Measurements from ENCODE around the gene IFNL3.
"Not testable (repeated sequence)": the region's sequence is repeated elsewhere in the genome, so short reads cannot be mapped to it uniquely, and the experiment has no call there.

The IFNL3 gene

DNA sequence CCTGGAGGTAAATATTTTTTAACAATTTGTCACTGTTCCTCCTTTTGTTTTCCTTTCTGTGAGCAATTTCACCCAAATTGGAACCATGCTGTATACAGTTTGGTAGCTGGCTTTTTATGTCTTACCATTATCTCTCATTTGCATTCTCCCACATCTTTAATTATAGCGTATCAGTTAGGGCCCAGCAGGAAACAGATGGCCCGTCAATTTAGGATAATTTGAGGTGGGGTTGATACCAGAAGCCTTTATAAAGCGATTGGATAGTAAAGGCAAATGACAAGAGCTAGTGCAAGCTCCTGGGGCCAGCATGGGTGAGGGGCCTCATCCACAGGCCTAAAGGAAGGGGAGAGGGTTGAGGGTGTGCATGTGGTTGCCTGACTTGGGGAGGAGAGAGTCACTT, 7.7 kb upstream of the IFNL3 start:
- no peak for DNase-seq

DNA sequence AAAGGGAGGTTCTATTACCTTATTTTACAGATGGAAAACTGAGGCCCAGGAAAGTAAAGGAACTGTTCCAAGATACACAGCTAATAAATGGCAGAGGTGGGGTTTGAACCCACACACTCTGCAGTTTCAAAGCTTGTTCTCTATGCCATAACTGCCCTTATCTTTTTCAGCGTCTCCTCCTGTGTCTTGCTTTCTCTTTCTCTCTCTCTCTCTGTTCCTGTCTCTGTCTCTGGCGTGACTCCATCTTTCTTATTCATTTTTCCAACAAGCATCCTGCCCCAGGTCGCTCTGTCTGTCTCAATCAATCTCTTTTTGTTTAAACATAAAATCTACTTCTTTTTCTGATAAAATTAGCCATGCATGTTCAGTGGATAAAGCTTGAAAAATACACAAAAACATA, 7.0 kb upstream of the IFNL3 start:
- no peak for DNase-seq

DNA sequence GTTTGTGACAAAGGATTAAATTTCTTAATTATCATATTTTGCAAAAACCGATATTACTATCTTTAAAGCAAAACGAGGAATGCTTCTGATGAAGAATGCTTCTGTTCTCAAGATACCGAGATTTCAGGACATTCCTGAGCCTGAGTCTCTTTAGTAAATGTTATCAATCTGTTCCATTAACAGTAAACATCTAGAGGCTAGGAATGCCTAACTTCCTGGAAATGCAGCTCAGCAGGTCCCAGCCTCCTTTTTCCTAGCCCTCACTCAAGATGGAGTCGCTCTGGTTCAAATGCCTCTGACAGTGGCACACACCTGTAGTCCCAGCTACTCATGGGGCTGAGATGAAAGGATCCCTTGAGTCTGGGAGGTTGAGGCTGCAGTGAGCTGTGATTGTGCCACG, 6.3 kb upstream of the IFNL3 start:
- DNase-seq = no peak

DNA sequence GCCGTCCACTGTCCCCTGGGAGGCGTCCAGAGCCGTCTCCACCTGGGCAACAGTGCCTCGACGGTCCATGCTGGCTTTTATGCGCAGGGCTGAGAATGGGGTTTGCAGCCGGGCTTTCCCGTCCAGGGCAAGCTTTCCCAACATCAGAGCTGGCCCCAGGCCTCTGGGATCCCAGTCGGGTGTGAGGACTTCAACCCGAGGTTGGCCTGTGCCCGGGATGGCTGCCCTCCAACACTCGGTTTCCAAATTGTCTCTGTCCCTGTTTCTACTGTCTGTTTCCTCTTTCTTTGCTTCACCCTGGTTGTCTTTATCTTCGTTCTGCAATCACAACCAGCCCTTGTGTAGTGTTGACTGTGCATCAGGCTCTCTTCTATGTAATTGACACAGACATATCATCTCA, 4.0 kb upstream of the IFNL3 start, which contains the start of gene IFNL4:
IFNL4 (minus strand) TSS at position 51 of the 400 bp plus-strand sequence.
- DNase-seq = no peak

DNA sequence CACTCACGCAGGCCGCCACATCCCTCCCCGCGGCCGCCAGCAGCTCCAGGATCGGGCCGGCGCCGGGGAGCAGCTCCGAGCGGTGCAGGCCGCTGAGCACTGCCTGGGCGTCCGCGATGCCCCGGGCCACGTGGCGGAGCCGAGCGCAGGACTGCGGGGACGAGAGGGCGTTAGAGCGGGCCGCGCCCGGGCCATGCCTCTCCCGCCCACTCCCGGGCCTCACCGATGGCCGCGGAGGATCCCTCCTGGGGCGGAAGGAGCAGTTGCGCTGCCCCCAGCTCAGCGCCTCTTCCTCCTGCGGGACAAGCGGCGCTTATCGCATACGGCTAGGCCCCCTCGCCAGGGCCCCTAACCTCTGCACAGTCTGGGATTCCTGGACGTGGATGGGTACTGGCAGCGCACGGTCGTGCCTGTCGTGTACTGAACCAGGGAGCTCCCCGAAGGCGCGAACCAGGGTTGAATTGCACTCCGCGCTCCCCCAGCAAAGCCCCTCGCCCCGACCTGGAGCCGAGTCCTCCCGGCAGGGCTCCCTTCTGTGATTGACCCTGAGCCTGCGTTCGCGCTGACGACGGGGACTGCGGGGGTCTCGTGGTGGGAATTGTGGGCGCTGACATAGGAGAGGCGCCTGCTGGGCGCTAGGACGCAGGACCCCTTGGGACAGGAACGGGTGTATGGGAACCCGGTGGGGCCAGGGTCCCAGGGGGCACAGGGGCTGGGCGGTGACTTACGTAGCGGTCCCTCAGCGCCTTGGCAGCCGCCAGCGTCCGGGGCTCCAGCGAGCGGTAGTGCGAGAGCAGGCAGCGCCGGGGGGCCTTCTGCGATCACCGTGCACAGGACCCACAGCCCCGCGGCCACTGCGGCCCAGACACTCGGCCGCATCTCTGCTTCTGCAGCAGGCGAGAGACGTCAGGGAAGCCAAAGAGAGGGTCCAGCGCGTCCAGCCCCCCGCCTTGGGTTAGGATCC, 3.2 kb upstream of the IFNL3 start:
- DNase-seq = no peak

DNA sequence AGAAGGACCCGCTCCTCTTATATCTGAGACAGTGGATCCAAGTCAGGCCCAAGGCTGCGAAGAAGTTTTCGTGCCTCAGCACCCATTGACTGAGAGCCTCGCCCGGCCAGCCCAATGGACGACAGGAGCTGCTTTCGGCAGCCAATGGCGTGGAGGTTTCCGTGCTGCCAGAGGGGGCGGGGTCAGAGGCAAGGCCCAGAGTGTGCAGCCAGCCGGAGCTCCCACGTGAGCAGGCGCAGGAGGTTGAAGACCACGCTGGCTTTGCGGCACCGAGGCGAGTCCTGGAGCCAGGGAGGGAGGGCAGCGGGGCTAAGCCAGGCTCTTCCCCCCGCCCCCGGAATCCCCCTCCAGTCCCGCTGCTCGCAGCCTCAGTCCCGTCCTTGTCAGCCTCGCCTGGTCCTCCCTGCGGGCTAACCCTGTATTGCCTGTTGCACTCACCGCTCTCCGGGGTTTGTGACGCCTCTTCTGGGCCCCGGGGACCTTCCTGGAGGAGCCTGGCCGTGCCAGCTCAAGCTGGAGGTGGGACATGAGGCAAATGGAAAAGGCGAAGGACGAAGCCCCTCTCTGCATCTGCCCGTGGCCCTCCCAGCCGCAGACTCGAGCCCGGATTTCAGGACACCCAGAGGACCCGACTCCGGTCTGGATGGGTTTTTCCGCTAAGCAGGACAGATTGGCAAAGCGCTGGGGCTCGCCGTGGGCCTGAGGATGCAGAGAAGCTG, 2.3 kb upstream of the IFNL3 start:
- DNase-seq = no peak

DNA sequence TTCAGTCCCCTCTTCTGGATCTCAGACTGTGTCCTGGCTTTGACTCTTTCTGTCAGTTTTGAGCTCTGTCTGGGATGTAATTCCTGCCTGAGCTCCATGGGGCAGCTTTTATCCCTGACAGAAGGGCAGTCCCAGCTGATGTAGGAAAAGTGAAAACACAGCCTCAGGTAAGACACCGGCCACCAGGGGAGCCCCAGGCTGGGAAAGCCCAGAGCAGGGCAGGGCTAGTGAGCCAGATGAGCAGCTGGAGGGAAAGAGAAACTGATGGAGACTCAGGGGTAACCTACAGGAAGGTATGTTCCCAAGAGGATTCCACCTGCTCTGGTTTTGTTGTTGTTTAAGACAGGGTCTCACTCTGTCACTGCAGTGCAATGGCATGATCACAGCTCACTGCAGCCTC, 360 bp upstream of the IFNL3 start:
- not testable (repeated sequence) for DNase-seq

DNA sequence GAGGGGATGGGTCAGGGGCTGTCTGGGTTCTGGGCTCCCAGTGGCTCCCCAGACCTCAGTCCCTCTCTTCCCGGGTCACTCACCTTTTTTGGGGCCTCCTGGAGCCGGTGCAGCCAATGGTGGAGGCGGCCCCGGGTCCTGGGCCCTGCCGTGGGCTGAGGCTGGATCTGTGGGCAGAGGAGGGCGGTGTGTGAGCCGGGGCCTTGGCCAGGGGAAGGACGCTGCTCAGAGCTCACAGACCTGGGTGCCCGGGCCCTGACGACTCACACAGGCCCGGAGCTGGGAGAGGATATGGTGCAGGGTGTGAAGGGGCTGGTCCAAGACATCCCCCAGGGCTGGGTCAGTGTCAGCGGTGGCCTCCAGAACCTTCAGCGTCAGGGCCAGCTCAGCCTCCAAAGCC, 1.1 kb downstream of the IFNL3 start:
- not testable (repeated sequence) for DNase-seq

DNA sequence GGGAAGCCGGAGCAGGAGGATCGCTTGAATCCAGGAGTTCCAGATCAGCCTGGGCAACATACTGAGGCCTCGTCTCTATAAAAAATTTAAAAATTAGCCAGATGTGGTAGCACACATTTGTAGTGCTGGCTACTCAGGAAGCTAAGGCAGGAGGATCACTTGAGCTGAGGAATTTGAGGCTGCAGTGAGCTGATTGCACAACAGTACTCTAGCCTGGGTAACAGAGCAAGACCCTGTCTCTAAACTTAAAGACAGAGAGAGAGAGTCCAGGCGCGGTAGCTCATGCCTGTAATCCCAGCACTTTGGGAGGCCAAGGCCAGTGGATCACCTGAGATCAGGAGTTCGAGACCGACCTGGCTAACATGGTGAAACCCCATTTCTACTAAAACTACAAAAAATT, 4.4 kb downstream of the IFNL3 start:
- DNase-seq = no peak

DNA sequence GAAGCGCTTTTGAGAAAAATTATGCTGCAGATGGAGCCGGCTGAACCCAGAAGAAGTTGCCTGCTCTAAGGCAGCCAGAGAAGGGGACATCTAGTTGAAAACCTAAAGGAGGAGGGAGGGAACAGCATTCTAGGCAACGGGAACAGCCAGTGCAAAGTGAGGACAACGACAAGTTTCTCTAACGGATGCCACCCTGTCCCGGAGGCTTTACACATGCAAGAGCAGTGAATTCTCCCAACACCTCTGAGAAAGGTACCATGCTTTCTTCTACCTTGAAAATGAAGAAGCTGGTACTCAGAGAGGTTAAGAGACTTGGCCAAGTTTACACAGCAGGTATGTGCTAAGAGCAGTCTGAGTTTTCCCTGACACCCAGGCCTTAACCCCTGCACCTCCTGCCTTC, 5.9 kb downstream of the IFNL3 start:
- no peak for DNase-seq

DNA sequence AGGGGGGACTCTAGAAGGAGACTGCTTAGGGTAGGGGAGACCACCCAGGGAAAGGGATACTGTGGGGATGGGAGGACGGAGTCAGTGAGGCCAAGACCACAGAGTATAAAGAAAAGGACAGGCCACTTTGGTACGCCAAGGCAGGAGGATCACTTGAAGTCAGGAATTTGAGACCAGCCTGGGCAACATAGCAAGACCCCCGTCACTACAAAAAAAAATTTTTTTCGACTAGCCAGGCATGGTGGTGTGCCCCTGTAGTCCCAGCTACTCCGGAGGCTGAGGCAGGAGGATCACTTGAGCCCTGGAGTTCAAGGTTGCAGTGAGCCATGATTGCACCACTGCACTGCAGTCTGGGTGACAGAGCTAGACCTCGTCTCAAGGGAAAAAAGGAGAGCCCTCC, 6.6 kb downstream of the IFNL3 start:
- no peak for DNase-seq

DNA sequence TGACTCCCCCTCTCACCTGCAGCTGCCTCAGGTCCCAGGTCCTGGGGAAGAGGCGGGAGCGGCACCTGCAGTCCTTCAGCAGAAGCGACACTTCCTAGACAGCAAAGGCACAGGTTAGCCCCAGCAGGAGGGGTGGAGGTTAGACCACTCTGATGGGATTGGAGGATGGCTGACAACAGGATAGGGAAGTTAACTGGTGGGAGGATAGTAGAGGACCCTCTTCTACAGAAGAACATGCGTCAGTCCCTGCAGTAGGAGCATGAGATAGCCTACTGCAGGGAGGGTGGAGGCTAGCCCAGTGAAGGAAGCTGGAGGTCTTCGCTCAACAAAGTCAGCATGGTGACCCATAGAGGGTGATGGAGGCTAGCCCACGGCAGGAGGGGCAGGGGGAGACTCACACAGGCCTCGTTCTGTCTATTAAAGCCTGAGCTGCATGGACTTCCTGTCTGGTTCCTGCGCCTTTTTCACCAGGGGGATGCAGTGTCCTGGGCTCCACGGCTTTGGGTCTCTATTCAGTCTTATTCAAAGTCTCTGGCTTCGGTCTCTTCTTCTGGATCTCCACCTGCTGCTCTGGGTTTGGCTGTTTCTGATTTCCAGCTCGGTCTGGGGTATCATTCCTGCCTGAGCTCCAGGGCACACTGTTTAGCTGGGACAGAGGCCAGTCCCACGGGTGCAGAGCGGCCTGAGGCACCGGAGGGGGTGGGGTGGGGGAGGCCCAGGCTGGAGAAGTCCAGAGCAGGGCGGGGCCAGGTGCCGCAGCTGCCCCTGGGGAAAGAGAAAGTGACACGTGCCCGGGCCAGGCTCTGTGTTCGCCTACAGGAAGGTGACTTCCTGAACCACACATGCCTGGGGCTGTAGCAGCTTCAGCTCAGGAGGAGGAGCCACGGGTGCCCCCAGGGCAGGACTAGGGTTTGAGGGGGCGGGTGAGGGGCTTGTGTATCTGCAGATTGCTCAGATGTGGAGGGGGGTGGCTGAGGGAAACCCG, 7.3 kb downstream of the IFNL3 start:
- no peak for DNase-seq

DNA sequence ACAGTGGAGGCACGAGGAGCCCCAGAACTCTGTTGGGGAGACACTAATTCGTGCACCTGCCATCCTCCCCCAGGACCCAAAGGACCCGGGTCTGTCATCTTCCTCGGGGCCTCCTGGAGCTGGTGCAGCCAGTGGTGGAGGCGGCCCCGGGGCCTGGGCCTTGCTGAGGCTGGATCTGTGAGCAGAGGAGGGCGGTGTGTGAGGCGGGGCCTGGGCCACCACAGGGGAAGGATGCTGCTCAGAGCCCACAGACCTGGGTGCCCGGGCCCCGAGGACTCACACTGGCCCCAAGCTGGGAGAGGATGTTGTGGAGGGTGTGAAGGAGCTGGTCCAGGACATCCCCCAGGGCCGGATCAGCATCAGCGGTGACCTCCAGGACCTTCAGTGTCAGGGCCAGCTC, 8.3 kb downstream of the IFNL3 start:
- DNase-seq = no peak

DNA sequence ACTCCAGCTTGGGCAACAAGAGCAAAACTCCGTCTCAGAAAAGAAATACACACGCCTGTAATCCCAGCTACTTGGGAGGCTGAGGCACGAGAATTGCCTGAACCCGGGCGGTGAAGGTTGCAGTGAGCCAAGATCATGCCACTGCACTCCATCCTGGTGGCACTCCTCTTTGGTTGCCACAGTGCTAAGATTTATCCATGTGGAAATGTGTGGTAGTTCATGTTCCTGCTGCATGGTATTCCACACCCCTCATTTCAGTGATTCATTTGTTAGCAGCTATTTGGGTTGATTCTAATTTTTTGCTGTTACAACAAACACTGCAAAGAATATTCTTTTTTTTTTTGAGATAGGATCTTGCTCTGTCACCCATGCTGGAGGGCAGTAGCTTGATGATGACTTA, 12.1 kb downstream of the IFNL3 start:
- no peak for DNase-seq

DNA sequence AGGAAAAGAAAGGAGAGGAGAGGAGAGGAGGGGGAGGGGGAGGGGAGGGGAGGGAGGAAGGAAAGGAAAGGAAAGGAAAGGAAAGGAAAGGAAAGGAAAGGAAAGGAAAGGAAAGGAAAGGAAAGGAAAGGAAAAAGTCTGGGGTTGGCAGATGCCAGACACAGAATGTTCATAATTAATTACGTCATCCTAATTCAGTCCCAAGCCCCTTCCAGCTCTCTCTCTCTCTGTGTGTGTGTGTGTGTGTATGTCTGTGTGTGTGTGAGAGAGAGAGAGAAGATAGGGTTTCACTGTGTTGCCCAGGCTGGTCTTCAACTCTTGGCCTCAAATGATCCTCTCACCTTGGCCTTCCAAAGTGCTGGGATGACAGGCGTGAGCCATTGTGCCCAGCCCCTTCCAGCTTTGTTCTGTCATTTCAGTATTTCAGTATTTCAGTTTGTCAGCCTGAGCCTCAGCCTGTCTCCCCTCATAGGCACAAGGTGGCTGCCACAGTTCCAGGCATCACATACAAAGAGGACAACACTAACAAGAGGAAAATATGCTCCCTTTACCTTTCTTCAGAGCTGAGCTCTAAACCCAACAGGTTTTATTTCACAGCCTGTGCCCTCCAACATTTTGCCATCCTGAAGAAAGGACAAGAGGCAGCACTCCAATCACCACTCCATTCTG, 14.6 kb downstream of the IFNL3 start:
- DNase-seq = no peak

DNA sequence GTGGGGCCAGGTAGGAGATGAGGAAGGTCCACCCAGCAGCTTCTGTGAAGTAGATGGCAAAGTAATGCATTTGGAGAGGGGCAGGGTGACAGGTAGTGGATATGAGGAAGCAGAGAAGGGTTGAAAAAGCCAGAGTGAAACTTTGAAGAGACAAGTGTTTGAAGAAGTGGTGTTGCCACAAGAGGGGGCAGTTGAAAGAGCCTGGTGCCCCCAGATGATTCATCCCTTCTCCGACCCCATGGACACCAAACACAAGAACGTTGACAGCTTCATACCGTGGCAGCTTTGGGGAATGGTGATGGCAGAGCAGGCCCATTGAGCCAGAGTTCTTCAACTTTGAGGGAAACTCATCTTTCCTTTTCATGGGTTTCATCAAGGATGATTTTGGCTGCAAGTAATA, 19.9 kb downstream of the IFNL3 start:
- DNase-seq = no peak

DNA sequence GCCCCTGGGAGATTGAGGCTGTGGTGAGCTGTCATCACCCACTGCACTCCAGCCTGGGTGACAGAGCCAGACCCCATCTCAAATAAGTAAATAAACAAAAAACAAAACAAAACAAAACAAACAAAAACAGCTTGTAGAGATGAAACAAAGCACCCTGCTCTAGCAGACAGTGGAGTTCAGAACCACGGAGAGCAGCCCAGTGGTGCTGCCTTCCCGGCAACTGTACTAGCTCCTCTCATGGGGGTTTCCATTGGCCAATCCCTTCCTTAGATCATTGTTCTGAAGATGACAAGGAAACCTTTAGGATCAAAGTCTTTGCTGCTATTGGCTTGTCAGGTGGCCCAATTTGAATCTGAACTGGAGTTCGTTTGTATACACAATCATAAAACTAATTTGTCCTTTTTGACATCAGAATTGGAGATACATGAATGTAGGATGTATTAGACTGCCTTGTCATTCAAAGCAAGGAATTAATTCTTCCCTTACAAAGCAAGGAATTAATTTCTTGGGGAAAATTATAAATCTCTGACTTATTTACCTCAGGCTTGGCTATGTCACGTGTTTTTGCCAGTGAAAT, 21.0 kb downstream of the IFNL3 start:
- DNase-seq = no peak

DNA sequence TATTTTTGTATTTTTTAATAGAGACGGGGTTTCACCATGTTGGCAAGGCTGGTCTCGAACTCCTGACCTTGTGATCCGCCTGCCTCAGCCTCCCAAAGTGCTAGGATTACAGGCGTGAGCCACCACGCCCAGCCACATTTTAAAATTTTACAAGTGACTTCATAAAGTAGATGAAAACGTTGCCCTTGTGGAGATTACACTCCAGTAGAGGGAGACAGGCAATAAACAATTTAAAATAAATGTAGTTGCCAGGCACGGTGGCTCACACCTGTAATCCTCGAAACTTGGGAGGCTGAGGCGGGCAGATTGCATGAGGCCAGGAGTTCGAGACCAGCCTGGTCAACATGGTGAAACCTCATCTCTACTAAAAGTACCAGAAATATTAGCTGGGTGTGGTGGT, 25.7 kb downstream of the IFNL3 start:
- not testable (repeated sequence) for DNase-seq

DNA sequence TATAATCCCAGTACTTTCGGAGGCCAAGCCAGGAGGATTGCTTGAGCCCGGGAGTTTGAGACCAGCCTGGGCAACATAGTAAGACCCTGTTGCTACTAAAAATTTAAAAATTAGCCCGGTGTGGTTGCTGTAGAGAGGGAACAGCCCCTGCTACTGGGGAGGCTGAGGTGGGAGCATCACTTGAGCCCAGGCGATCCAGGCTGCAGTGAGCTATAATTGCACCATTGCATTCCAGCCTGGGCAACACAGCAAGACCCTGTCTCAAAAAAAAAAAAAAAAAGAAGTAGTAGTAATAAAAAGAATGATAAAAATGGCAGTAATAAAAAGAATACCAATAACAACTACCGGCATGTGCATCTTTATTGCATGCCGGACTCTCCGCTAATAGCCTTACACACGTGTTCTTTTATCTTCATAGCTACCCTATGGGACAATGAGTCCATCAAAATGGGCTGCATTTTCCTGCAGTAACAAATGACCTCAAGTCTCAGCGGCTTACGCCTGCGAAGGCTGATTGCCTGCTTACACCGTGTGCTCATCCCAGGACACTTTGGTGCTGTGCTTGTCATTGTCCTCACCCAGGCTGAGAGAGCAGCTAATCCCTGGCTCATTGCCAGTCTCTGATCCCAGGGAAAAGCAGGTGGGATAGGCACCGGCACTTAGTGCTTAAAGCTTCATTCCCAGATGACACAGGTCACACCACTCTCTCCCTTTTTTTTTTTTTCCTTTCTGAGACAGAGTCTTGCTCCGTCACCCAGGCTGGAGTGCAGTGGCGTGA, 26.4 kb downstream of the IFNL3 start:
- no peak for DNase-seq

DNA sequence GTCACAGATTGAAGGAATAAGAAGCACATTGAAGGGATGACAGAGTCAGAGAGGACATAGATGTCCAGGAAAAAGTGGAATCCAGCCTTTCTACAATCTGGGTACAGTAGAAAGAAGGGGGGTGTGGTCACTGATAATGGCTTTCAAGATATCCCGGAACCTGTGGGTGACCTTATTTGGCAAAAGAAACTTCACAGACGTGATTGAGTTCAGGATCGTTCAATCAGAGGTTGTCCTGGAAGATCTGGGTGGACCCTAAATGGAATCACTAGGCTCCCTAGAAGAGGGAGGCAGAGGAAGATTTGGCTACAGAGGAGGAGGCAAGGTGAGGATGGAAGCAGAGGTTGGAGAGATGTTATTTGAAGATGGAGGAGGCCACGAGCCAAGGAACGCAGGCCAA, 27.7 kb downstream of the IFNL3 start:
- no peak for DNase-seq

DNA sequence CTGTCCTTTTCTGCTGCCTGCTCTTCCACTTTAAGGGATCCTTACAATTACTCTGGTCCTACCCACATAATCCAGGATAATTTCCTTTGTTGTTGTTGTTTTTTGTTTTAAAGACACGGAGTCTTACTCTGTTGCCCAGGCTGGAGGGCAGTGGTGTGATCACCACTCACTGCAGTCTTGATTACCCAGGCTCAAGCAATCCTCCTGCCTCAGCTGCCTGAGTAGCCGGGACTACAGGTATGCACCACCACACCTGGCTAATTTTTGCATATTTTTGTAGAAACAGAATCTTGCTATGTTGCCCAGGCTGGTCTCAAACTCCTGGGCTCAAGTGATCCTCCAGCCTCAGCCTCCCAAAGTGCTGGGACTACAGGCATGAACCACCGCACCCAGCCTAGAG, 29.5 kb downstream of the IFNL3 start:
- DNase-seq = not testable (repeated sequence)
